Retinal pigment epithelial cell (primary cell): ENCODE measurements around the gene CHST13.

Experiments
- DNase-seq: peaks from one replicate; pipeline ENCODE4 v3.0.0-alpha.2; 2010; ENCODE audit warnings: low read depth
- H3K4me3 ChIP-seq: 2 replicates; pipeline ENCODE4 v1.5.1; 2011; ENCODE audit warnings: mild to moderate bottlenecking, low read length, control low read depth, moderate library complexity
- CTCF ChIP-seq: conservative IDR thresholded peaks from 2 replicates; pipeline ENCODE4 v1.5.1; 2011; ENCODE audit warnings: low read depth, low read length, control low read depth, inconsistent platforms

The CHST13 gene

DNA sequence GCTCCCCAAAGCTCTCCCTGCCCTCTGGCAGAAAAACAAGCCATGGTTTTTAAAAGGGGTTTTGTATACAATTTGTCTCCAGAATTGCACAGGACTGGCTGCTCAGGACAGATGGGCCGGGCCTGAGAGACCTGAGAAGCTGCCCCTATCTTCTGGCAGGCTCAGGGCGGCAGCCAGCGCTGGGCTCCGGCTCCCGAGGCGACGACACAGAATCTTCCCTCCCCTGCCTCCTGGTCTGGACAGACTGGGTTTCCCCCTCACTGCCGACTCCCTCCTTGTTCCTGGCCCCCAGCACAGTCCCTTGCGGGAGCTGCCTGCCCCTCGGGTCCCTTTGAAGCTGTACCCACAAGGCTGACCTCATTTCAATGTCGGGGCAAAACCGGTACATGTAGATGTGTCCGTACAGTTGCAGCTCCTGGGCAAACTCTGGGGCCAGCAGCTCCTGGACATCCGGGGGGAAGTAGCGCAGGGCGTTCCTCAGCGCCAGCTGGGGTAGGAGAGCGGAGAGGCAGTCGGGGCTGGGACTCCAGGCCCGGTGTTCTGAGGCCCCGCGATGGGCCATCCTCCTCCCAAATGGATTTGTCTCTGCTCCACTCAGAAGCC lies 13.5 kb upstream of the CHST13 start:
- no peak for DNase-seq
- no peak overlapping the region for H3K4me3 ChIP-seq
- no peak for TF ChIP-seq CTCF

DNA sequence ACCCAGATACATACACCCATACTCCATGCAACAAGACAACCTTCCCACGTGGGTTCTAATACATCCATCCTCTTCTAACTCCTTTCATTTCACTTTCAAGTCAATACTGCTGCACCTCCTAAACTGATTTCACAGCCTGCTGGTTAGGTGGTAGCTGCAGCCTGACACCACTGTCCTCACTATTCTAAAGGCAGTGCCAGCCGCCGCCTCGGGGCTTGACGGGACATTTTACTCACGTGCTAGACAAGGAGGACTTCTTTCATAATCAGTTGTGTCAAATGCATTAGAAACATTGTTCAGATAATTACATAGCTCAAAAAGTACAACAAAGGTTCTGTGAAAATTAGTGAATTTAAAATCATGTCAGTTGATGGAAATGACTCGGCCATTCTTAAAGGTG lies 12.7 kb upstream of the CHST13 start:
- TF ChIP-seq CTCF: no peak
- DNase-seq: no peak
- no peak overlapping the region for H3K4me3 ChIP-seq

DNA sequence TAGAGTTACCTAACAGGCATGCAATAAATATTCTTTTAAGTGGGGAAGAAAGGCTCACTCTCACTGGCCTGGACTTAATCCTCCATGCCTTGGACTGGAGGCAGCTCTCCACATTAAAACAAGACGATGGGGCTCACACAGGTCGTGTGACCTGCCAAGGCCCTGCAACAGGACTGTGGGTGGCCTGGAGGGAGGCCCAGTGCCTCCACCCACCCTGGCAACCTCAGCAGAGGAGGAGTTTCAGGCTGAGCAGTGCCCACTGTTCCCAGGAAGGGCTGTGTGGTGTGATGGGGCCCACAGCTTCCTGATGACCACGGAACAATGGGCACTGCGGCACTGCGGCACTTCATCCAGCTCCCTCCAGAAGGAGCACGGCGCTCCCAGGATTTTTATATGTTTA lies 11.9 kb upstream of the CHST13 start:
- H3K4me3 ChIP-seq: no peak overlapping the region
- no peak for TF ChIP-seq CTCF
- no peak for DNase-seq

DNA sequence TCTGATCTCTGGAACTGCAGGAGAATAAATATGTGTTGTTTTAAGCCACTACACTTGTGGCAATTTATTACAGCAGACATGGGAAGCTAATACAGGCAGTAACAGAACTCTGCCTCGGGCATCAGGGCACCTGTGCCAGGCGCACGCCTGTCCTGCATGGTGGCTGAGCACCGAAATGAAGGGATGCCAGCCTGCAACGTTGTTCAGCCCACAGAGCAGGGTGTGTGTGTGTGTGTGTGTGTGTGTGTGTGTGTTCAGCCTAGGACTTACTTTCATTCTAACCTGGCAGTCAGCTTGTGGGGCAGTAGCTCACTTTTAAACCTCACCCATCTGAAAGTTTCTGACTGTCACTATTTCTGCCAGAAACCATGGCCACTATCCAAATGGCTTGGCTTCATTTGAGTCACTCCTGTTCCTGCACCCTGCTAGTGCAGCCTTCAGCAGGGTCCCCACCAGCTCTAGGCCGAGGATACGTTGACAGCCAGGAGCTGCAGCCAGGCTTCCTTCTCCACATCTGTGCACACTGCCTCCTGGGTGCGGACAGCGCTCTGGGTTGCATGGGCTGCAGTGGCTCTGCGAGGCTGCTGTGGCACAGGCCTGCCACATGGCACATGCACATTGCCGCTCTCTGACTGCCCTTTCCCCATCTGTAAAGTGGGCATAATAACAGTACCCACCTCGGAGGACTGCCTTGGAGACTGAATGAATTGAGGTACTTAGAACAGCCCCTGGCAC lies 10.9 kb upstream of the CHST13 start:
- no peak for DNase-seq
- no peak overlapping the region for H3K4me3 ChIP-seq
- no peak for TF ChIP-seq CTCF

GRCh38 chr3:126514161-126514560 lies 9.8 kb upstream of the CHST13 start:
- H3K4me3 ChIP-seq: no peak overlapping the region
- DNase-seq: no peak
- no peak for TF ChIP-seq CTCF

- no peak overlapping the region for H3K4me3 ChIP-seq
- DNase-seq: no peak
- no peak for TF ChIP-seq CTCF
These were observed 8.8 kb upstream of the CHST13 start for GRCh38 chr3:126515066-126515706.
